Sigmoid colon (tissue), 7 donors: ENCODE results near the gene KCNH1. TPM values are rescaled to one million over a fixed set of nuclear protein-coding genes. Genes with fewer than 3 reads are reported as not detected.
"Not testable (repeated sequence)": the region's sequence is repeated elsewhere in the genome, so short reads cannot be mapped to it uniquely, and the experiment has no call there.

ENCODE experiments used
- DNase-seq: peaks from one replicate; pipeline ENCODE4 v3.0.0-alpha.2; 2019
- H3K27ac ChIP-seq, 4 donors: fragments of 200-600 bp; sonication (generic); one replicate each; pipeline ENCODE4 v1.5.1; 2016 to 2019; ENCODE audit warnings: mild to moderate bottlenecking in 1 of 4
- H3K27me3 ChIP-seq, 3 donors: fragments of 200-600 bp; sonication (generic); one replicate each; pipeline ENCODE4 v1.5.1; 2019; ENCODE audit warnings: mild to moderate bottlenecking in 1 of 3
- H3K36me3 ChIP-seq, 4 donors: fragments of 200-600 bp; sonication (generic); one replicate each; pipeline ENCODE4 v1.5.1; 2016 to 2019
- H3K4me1 ChIP-seq, 4 donors: fragments of 200-600 bp; sonication (generic); one replicate each; pipeline ENCODE4 v1.5.1; 2017 to 2019
- H3K4me3 ChIP-seq, 4 donors: fragments of 200-600 bp; sonication (generic); one replicate each; pipeline ENCODE4 v1.5.1; 2017 to 2019; ENCODE audit warnings: mild to moderate bottlenecking in 2 of 4, moderate library complexity in 1 of 4
- H3K9me3 ChIP-seq, 4 donors: fragments of 200-600 bp in 3 of 4; sonication (generic) in 3 of 4; one replicate each; pipeline versions ENCODE4 v1.5.1 to v1.6.1; 2013 to 2019
- CTCF ChIP-seq, 4 experiments: fragments of 450-650 bp in 3 of 4; fragments of 200-600 bp in 1 of 4; IDR thresholded peaks; one replicate each; pipeline ENCODE4 v1.5.1; 2016 to 2019; ENCODE audit warnings: antibody characterized with exemption in 4 of 4, mild to moderate bottlenecking in 3 of 4, moderate library complexity in 2 of 4
- EP300 ChIP-seq, 4 donors: sonication (generic); formaldehyde crosslinking; IDR thresholded peaks; one replicate each; pipeline ENCODE4 v1.6.1; 2017; ENCODE audit warnings: antibody characterized with exemption in 4 of 4
- POLR2A ChIP-seq, 2 donors: fragments of 450-650 bp; IDR thresholded peaks; one replicate each; pipeline ENCODE4 v1.6.1; 2016; ENCODE audit warnings: antibody characterized with exemption in 2 of 2, mild to moderate bottlenecking in 2 of 2, moderate library complexity in 2 of 2
- POLR2AphosphoS5 ChIP-seq, 4 donors: sonication (generic); formaldehyde crosslinking; IDR thresholded peaks; one replicate each; pipeline ENCODE4 v1.6.1; 2017; ENCODE audit warnings: antibody characterized with exemption in 4 of 4
- WGBS, 2 donors: extraction: QIAGEN DNeasy Blood & Tissue Kit; methylation state at CpG; one replicate each; pipeline ENCODE4 v1.1.7; 2013; 5-methylcytosine and 5-hydroxymethylcytosine counted together
- intact Hi-C: fragments of 100-400 bp; cut with DNase I; formaldehyde crosslinking; loops from one replicate; pipeline ENCODE4 v1.15.1; 2023
- polyA plus RNA-seq, 3 donors: library from polyadenylated mRNA; stranded (reverse); fragments of 200-250 nt; gene quantifications; one replicate each; pipeline ENCODE4 v1.2.3, GENCODE V29; 2013
- total RNA-seq, 4 donors: library from RNA; depleted of rRNA; stranded (reverse); fragments of >200 nt; gene quantifications; one replicate each; pipeline ENCODE4 v1.1.0, GENCODE V29; 2016
- donor health status: healthy with polysubstance abuse.
- donor health status: Bipolar disorder and iron deficiency.
- donor health status: healthy.

The KCNH1 gene
- total and polyA plus RNA-seq, 7 donors: 0.23 to 3.1 (median 0.55) TPM; not detected in 2

- no peak for DNase-seq
- TF ChIP-seq EP300 (IDR thresholded peaks at IDR 0.05) (no peak), POLR2AphosphoS5 (IDR thresholded peaks at IDR 0.05) (no peak), CTCF (IDR thresholded peaks at IDR 0.05) (no peak), POLR2A (IDR thresholded peaks at IDR 0.05) (no peak)
- Histone ChIP-seq H3K9me3 (no peaks in the 10 kb centered on the region), H3K36me3 (peaks cover 0 to 3% (median 0%) of the 10 kb centered on the region in 4 donors), H3K4me1 (no peaks in the 10 kb centered on the region), H3K27ac (no peak overlapping the region), H3K27me3 (no peaks in the 10 kb centered on the region), H3K4me3 (no peak overlapping the region)
- intact Hi-C loops: no loop called here
Measured at GRCh38 chr1:210669951-210670350, 464.0 kb downstream of the KCNH1 start.

- Histone ChIP-seq H3K36me3 (no peaks in the 10 kb centered on the region), H3K27me3 (no peaks in the 10 kb centered on the region), H3K9me3 (no peaks in the 10 kb centered on the region), H3K27ac (no peak overlapping the region), H3K4me1 (no peaks in the 10 kb centered on the region), H3K4me3 (no peak overlapping the region)
- WGBS, 2 donors: 30 to 57% methylated on average over 7 of the region's 7 CpGs
- TF ChIP-seq POLR2AphosphoS5 (IDR thresholded peaks at IDR 0.05): no peak
- DNase-seq: no peak
- intact Hi-C loops: no loop called here
Measured at GRCh38 chr1:210663730-210664573, 470.0 kb downstream of the KCNH1 start.

GRCh38 chr1:210662291-210663050 lies 471.5 kb downstream of the KCNH1 start:
- no peak for DNase-seq
- 84 to 87% methylated on average over 4 of the region's 4 CpGs for WGBS, 2 donors
- H3K4me1 ChIP-seq: no peaks in the 10 kb centered on the region
- H3K9me3 ChIP-seq: no peaks in the 10 kb centered on the region
- H3K36me3 ChIP-seq: no peaks in the 10 kb centered on the region
- no peak overlapping the region for H3K27ac ChIP-seq
- no peaks in the 10 kb centered on the region for H3K27me3 ChIP-seq
- intact Hi-C loops: no loop called here
- TF ChIP-seq POLR2A (IDR thresholded peaks at IDR 0.05): no peak
- no peak for TF ChIP-seq EP300 (IDR thresholded peaks at IDR 0.05)
- TF ChIP-seq POLR2AphosphoS5 (IDR thresholded peaks at IDR 0.05): no peak
- no peak for TF ChIP-seq CTCF (IDR thresholded peaks at IDR 0.05)
- H3K4me3 ChIP-seq: no peak overlapping the region

- H3K4me3 ChIP-seq, H3K27ac ChIP-seq, intact Hi-C loops, H3K4me1 ChIP-seq, H3K27me3 ChIP-seq, DNase-seq, H3K9me3 ChIP-seq, H3K36me3 ChIP-seq: not testable (repeated sequence)
- WGBS, 2 donors: 91 to 93% methylated on average over 4 of the region's 4 CpGs
Measured at GRCh38 chr1:210661520-210661919, 472.4 kb downstream of the KCNH1 start.

GRCh38 chr1:210657806-210658205 lies 476.1 kb downstream of the KCNH1 start:
- no peaks in the 10 kb centered on the region for H3K27me3 ChIP-seq
- no peaks in the 10 kb centered on the region for H3K36me3 ChIP-seq
- WGBS, 2 donors: 90 to 92% methylated on average over 6 of the region's 6 CpGs
- H3K27ac ChIP-seq: no peak overlapping the region
- H3K4me3 ChIP-seq: no peak overlapping the region
- no peak for DNase-seq
- TF ChIP-seq POLR2AphosphoS5 (IDR thresholded peaks at IDR 0.05): no peak
- no peak for TF ChIP-seq CTCF (IDR thresholded peaks at IDR 0.05)
- TF ChIP-seq POLR2A (IDR thresholded peaks at IDR 0.05): no peak
- no peak for TF ChIP-seq EP300 (IDR thresholded peaks at IDR 0.05)
- no peaks in the 10 kb centered on the region for H3K4me1 ChIP-seq
- intact Hi-C loops: no loop called here
- no peaks in the 10 kb centered on the region for H3K9me3 ChIP-seq
